ENCODE data around the gene GRB10.

GRB10 gene

DNA sequence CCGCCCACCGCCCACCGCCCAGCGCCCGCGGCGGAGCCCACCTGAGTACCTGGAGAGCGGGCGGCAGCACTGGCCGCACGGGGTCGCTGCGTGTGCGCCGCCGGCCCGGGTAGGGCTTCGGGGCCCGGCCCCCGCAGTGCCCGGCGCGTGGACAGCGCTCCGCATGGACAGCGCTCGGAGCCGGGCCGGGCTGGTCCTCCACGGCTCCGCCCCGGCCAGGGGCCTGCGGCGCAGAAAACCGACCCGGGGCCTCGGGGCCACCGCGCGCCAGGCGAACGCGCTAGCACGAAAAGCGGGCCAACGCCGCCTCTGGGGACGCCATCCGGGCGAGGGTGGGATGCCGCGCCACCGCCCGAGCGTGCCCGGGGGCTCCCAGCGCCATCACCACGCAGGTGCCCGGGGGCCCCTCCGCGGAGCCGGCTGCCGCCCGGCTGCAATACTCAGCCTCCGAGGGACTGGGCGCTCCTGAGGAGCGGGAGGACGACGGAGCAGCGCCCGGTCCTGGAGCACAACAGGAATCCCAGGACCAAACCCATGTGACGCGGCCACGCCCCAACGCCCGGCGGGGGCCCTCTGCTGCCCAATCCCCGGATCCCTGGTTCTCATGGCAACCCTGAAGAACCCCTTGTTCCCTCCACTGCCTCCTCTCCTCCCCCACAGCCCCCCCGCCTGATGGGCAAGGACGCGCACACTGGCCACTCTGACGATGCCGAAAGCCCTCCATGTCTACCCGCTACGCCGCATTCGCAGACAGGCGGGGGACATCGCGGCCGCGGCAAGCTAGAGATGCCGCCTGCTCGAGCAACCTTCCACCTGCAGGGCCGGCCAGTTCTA is at the start of gene GRB10:
Gene GRB10 (minus strand): TSS at position 522 of the 834 bp plus-strand sequence. CDS start 50,574 bp downstream, outside the sequence.
- H3K27ac Mint-ChIP-seq, result no peak within 1 kb of the TSS
- H3K9me3 Mint-ChIP-seq, result peaks cover 13% of the 10 kb centered on the region
- peaks cover 18% of the 10 kb centered on the region for H3K27me3 Mint-ChIP-seq
- peaks cover 4% of the 10 kb centered on the region for H3K36me3 Mint-ChIP-seq
- peak within 1 kb of the TSS; percentile 53 for H3K4me3 Mint-ChIP-seq
- no peak for ATAC-seq (ENCODE audit: low read depth)
- DNase-seq (ENCODE audit: low spot score in 2 of 2), result no peak
- H3K4me1 Mint-ChIP-seq, result peaks cover 5% of the 10 kb centered on the region

DNA sequence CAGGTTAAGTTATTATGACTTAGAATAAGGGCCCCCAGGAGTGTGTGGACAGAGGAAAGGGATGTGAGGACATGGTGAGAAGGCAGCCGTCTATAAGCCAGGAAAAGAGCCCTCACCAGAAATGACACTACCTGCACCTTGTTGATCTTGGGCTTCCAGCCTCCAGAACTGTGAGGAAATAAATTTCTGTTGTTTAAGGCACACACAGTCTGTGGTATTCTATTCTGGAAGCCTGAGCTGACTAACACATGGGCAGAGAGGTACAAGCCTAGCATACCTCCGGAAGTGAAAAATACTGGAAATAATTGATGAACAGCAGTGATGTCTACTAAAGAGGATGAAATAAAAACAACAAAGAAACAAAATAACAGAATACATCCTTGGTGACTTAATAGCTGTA is 46.1 kb upstream of the GRB10 start:
- Mint-ChIP-seq H3K36me3 (no peaks in the 10 kb centered on the region), H3K9me3 (peaks cover 2% of the 10 kb centered on the region), H3K4me3 (no peak overlapping the region), H3K27ac (no peak overlapping the region), H3K4me1 (no peaks in the 10 kb centered on the region), H3K27me3 (peaks cover 7% of the 10 kb centered on the region)
- DNase-seq (ENCODE audit: low spot score in 2 of 2) (no peak), ATAC-seq (ENCODE audit: low read depth) (no peak)

- H3K36me3 Mint-ChIP-seq, result no peaks in the 10 kb centered on the region
- H3K4me1 Mint-ChIP-seq, result no peaks in the 10 kb centered on the region
- peaks cover 5% of the 10 kb centered on the region for H3K27me3 Mint-ChIP-seq
- peaks cover 2% of the 10 kb centered on the region for H3K9me3 Mint-ChIP-seq
- DNase-seq (ENCODE audit: low spot score in 2 of 2) (no peak), ATAC-seq (ENCODE audit: low read depth) (no peak)
- no peak overlapping the region for H3K4me3 Mint-ChIP-seq
- no peak overlapping the region for H3K27ac Mint-ChIP-seq
These were observed 45.4 kb upstream of the GRB10 start for GRCh38 chr7:50828116-50828515.

DNA sequence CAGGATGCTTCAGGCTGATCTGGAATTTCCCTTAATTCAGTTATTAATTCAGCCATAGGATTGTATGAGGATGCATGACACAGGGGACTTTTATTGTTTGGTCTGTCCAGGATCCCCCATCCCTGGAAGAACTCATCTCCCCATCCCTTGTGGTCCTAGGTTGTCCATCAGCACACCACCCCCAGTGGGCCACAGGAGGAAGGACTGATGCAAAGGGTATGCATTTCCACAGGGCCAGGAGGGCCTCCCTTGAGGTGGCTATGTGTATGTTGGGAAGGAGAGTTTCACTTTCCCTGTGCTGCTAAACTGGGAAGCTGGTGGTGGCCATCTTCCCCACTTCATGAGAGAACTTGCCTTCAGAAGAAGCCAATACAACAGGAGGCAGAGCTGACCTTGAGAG is 44.6 kb upstream of the GRB10 start:
- H3K27ac Mint-ChIP-seq, result no peak overlapping the region
- ATAC-seq (ENCODE audit: low read depth) (no peak), DNase-seq (ENCODE audit: low spot score in 2 of 2) (no peak)
- H3K27me3 Mint-ChIP-seq, result peaks cover 5% of the 10 kb centered on the region
- no peak overlapping the region for H3K4me3 Mint-ChIP-seq
- no peaks in the 10 kb centered on the region for H3K36me3 Mint-ChIP-seq
- peaks cover 2% of the 10 kb centered on the region for H3K9me3 Mint-ChIP-seq
- no peaks in the 10 kb centered on the region for H3K4me1 Mint-ChIP-seq

- no peak overlapping the region for H3K27ac Mint-ChIP-seq
These were observed 43.9 kb upstream of the GRB10 start for GRCh38 chr7:50826371-50827172.

GRCh38 chr7:50825465-50825864 is 42.8 kb upstream of the GRB10 start:
- Mint-ChIP-seq H3K27ac (no peak overlapping the region), H3K4me3 (no peak overlapping the region), H3K9me3 (peaks cover 2% of the 10 kb centered on the region), H3K27me3 (peaks cover 5% of the 10 kb centered on the region), H3K4me1 (no peaks in the 10 kb centered on the region), H3K36me3 (no peaks in the 10 kb centered on the region)
- ATAC-seq (ENCODE audit: low read depth), result no peak
- no peak for DNase-seq (ENCODE audit: low spot score in 2 of 2)

More at GRCh38 chr7:50826371-50827172, 43.9 kb upstream of the GRB10 start:
- Mint-ChIP-seq H3K36me3 (no peaks in the 10 kb centered on the region), H3K4me3 (no peak overlapping the region), H3K27me3 (peaks cover 5% of the 10 kb centered on the region), H3K4me1 (no peaks in the 10 kb centered on the region), H3K9me3 (peaks cover 2% of the 10 kb centered on the region)
- DNase-seq (ENCODE audit: low spot score in 2 of 2), result no peak
- no peak for ATAC-seq (ENCODE audit: low read depth)

DNA sequence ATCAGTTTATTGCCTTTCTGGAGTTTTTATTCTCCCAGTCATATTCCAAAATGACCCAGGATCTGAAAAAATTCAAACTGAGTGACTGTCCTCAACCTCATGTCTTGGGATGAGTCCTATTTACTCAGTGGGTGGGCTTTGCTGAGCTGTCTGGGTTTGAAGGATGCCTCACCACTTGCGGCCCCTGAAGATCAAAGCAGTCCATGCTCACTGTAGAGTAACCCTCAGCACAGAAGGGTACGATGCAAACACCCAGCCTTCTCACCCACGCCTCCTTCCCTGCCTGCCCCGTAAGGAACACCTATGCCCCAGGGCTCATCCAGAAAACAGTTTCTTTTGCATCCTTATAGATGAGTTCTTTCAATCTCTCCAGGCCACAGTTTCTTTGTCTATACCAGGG is 42.2 kb upstream of the GRB10 start:
- DNase-seq (ENCODE audit: low spot score in 2 of 2) (no peak), ATAC-seq (ENCODE audit: low read depth) (no peak)
- peaks cover 5% of the 10 kb centered on the region for H3K27me3 Mint-ChIP-seq
- no peaks in the 10 kb centered on the region for H3K4me1 Mint-ChIP-seq
- H3K36me3 Mint-ChIP-seq, result no peaks in the 10 kb centered on the region
- peaks cover 2% of the 10 kb centered on the region for H3K9me3 Mint-ChIP-seq
- H3K27ac Mint-ChIP-seq, result no peak overlapping the region
- H3K4me3 Mint-ChIP-seq, result no peak overlapping the region

DNA sequence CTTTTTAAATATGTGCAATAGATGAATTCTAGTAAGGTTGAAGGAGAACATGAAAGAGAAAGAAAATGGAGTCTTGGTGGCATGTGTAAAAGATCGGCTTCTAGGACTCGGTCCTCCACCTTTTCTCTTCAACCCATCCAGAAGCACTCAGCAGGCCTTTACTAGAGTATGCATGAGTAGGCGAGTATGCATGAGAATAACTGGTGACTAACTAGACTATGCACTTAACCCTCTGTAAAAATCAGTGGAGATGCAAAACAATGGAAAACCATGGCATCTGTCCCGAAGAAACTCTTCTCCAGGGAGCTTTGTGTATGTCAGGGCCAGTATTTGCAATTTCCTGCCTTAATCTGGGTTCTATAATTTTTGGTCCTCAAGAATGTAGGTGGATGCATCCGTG is 40.0 kb upstream of the GRB10 start:
- no peaks in the 10 kb centered on the region for H3K36me3 Mint-ChIP-seq
- no peak for DNase-seq (ENCODE audit: low spot score in 2 of 2)
- no peak for ATAC-seq (ENCODE audit: low read depth)
- H3K9me3 Mint-ChIP-seq, result peaks cover 2% of the 10 kb centered on the region
- peaks cover 2% of the 10 kb centered on the region for H3K27me3 Mint-ChIP-seq
- no peaks in the 10 kb centered on the region for H3K4me1 Mint-ChIP-seq
- H3K4me3 Mint-ChIP-seq, result no peak overlapping the region
- H3K27ac Mint-ChIP-seq, result no peak overlapping the region

DNA sequence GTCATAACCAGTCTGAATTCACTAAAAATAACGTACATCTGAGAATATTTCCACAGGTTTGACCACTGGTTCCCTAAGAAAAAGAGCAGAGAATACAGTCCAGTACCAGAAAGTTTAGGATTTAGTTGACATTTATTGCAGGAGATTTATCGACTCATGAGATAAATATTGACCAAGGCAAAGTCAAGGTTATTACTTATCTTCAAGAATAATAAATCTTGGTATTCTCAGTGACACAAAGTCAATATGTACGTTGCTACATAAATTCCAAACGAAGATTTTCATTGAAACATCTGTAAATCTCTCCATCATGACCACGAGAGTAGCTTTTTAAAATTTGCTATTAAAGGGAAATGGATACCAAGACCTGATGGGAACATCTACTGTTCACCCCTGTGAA is 39.4 kb upstream of the GRB10 start:
- no peak overlapping the region for H3K4me3 Mint-ChIP-seq
- no peak for DNase-seq (ENCODE audit: low spot score in 2 of 2)
- H3K36me3 Mint-ChIP-seq, result no peaks in the 10 kb centered on the region
- no peaks in the 10 kb centered on the region for H3K27me3 Mint-ChIP-seq
- H3K9me3 Mint-ChIP-seq, result peaks cover 2% of the 10 kb centered on the region
- no peak for ATAC-seq (ENCODE audit: low read depth)
- no peaks in the 10 kb centered on the region for H3K4me1 Mint-ChIP-seq
- no peak overlapping the region for H3K27ac Mint-ChIP-seq

DNA sequence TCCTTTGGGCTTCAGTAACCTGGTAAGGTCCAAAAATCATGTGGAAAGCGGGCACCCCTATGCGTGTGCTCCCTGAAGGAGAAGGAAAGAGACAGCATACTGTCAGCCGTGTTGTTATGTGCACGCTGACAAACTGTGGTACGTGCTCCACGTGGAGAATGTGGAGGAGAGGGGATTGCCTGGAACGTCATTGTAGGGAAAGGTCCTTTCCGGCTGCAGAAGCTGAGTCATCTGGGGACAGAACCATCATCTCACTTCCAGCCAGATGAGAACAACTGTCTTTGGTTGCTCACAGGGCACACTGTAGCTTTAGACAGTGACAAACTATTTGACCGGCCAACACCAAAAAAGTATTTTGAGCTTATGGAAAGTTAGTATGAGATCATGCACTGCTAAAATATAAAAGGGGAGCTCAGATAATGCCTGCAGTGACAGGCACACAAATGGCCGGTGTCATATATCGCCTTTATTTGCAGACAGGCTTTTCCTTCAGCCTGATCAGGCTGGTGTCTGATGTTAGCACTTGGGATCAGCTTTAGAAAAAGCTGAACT is 38.8 kb upstream of the GRB10 start:
- DNase-seq (ENCODE audit: low spot score in 2 of 2) (no peak), ATAC-seq (ENCODE audit: low read depth) (no peak)
- Mint-ChIP-seq H3K27ac (no peak overlapping the region), H3K9me3 (peaks cover 6% of the 10 kb centered on the region), H3K27me3 (no peaks in the 10 kb centered on the region), H3K4me1 (no peaks in the 10 kb centered on the region), H3K4me3 (no peak overlapping the region), H3K36me3 (no peaks in the 10 kb centered on the region)

DNA sequence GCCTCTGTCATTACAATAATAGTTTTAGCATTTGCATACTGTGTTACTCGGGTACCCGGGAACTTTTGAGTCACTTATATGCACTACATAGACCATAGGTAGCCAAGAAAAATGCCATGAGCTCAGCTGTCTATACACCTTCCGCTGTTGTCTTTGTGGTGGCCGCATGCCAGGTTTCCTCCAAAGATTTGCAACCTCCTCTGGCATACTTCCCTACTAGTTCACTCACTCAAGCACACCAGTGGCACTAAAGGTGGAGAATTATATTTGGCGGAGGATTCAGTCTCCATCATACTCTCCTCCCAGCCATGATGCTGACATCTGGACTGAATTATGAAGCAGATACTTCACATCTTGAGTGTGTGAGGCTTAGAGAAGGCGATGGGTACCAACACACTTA is 35.6 kb upstream of the GRB10 start:
- H3K4me3 Mint-ChIP-seq, result no peak overlapping the region
- H3K9me3 Mint-ChIP-seq, result peaks cover 4% of the 10 kb centered on the region
- no peaks in the 10 kb centered on the region for H3K4me1 Mint-ChIP-seq
- ATAC-seq (ENCODE audit: low read depth) (no peak), DNase-seq (ENCODE audit: low spot score in 2 of 2) (no peak)
- H3K27me3 Mint-ChIP-seq, result peaks cover 2% of the 10 kb centered on the region
- H3K27ac Mint-ChIP-seq, result no peak overlapping the region
- H3K36me3 Mint-ChIP-seq, result no peaks in the 10 kb centered on the region

- ATAC-seq (ENCODE audit: low read depth) (no peak), DNase-seq (ENCODE audit: low spot score in 2 of 2) (no peak)
- H3K27me3 Mint-ChIP-seq, result peaks cover 3% of the 10 kb centered on the region
- H3K4me1 Mint-ChIP-seq, result no peaks in the 10 kb centered on the region
- H3K4me3 Mint-ChIP-seq, result no peak overlapping the region
- peaks cover 4% of the 10 kb centered on the region for H3K9me3 Mint-ChIP-seq
- no peaks in the 10 kb centered on the region for H3K36me3 Mint-ChIP-seq
- no peak overlapping the region for H3K27ac Mint-ChIP-seq
These were observed 34.9 kb upstream of the GRB10 start for GRCh38 chr7:50817561-50817960.

DNA sequence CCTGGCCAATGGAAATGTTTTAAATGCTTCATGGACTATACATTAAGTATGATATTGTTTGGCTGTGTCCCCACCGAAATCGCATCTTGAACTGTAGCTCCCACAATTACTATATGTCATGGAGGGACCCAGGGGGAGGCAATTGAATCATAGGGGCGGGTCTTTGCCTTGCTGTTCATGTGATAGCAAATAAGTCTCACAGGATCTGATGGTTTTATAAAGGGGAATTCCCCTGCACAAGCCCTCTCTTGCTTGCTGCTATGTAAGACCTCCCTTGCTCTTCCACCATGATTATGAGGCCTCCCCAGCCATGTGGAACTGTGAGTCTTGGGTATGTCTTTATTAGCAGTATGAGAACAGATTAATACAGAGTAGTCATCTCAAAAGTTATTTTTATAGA is 32.4 kb upstream of the GRB10 start:
- DNase-seq (ENCODE audit: low spot score in 2 of 2), result no peak
- no peak overlapping the region for H3K27ac Mint-ChIP-seq
- no peaks in the 10 kb centered on the region for H3K36me3 Mint-ChIP-seq

DNA sequence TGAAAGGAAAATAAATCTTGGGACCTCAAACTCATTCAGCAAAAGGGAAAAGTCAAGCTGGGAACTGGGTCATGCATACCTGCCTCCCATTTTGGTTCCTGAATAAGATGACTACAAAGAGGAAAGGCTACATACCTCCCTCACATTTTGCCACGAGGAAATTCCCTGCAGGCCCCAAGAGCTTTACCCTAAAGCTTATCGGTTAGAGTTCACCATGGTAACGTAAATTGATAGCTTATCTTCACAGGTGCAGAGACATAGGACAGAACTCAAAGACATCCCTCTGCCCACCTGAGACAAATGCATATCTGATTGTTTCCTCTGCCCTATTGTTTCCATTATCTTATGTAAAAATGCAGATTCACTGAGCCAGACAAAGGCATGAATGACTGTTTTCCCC is 31.5 kb upstream of the GRB10 start:
- Mint-ChIP-seq H3K4me1 (no peaks in the 10 kb centered on the region), H3K9me3 (peaks cover 4% of the 10 kb centered on the region), H3K27me3 (peaks cover 10% of the 10 kb centered on the region), H3K27ac (no peak overlapping the region), H3K36me3 (no peaks in the 10 kb centered on the region), H3K4me3 (no peak overlapping the region)
- no peak for DNase-seq (ENCODE audit: low spot score in 2 of 2)
- ATAC-seq (ENCODE audit: low read depth), result no peak

More for the DNA sequence above, 32.4 kb upstream of the GRB10 start:
- H3K9me3 Mint-ChIP-seq, result peaks cover 4% of the 10 kb centered on the region
- no peak for ATAC-seq (ENCODE audit: low read depth)
- no peak overlapping the region for H3K4me3 Mint-ChIP-seq
- H3K27me3 Mint-ChIP-seq, result peaks cover 10% of the 10 kb centered on the region
- H3K4me1 Mint-ChIP-seq, result no peaks in the 10 kb centered on the region
